ENCODE measurements around the gene GBF1.

GBF1 gene

GRCh38 chr10:102401735-102402511 is 156.6 kb downstream of the GBF1 start:
- peak overlapping the region in 1 of 2 donors; percentile 23 for H3K4me3 Mint-ChIP-seq
- H3K27ac Mint-ChIP-seq = peak overlapping the region in 1 of 2 donors; percentile 85

GRCh38 chr10:102402512-102402896 is 157.2 kb downstream of the GBF1 start:
- no peak for ATAC-seq (replicated peaks)
- Mint-ChIP-seq H3K36me3 (ENCODE audit: insufficient read depth) (peaks cover 90% of the 10 kb centered on the region), H3K27ac (peak overlapping the region in 1 of 2 donors; percentile 85), H3K4me3 (no peak overlapping the region), H3K4me1 (ENCODE audit: low read depth in 2 of 2) (peaks cover 12 to 19% of the 10 kb centered on the region in 2 donors), H3K9me3 (no peaks in the 10 kb centered on the region), H3K27me3 (peaks cover 7 to 20% of the 10 kb centered on the region in 2 donors)
- no peak for DNase-seq

More at GRCh38 chr10:102401735-102402511, 156.6 kb downstream of the GBF1 start:
- ATAC-seq (replicated peaks) (no peak), DNase-seq (no peak)
- peaks cover 7 to 14% of the 10 kb centered on the region in 2 donors for H3K27me3 Mint-ChIP-seq
- peaks cover 12 to 21% of the 10 kb centered on the region in 2 donors for H3K4me1 Mint-ChIP-seq (ENCODE audit: low read depth in 2 of 2)
- H3K9me3 Mint-ChIP-seq = no peaks in the 10 kb centered on the region
- H3K36me3 Mint-ChIP-seq (ENCODE audit: insufficient read depth) = peaks cover 90% of the 10 kb centered on the region

GRCh38 chr10:102403115-102403514 is 157.8 kb downstream of the GBF1 start:
- Mint-ChIP-seq H3K36me3 (ENCODE audit: insufficient read depth) (peaks cover 91% of the 10 kb centered on the region), H3K27me3 (peaks cover 10 to 26% of the 10 kb centered on the region in 2 donors), H3K4me1 (ENCODE audit: low read depth in 2 of 2) (peaks cover 9 to 17% of the 10 kb centered on the region in 2 donors), H3K27ac (peak overlapping the region in 1 of 2 donors; percentile 90), H3K4me3 (no peak overlapping the region), H3K9me3 (no peaks in the 10 kb centered on the region)
- DNase-seq (no peak), ATAC-seq (replicated peaks) (no peak)

GRCh38 chr10:102404361-102405107 is 159.2 kb downstream of the GBF1 start:
- H3K36me3 Mint-ChIP-seq (ENCODE audit: insufficient read depth) = peaks cover 79% of the 10 kb centered on the region
- H3K9me3 Mint-ChIP-seq = no peaks in the 10 kb centered on the region
- peak overlapping the region; percentile 68 to 90 for H3K27ac Mint-ChIP-seq
- H3K4me3 Mint-ChIP-seq = peak overlapping the region in 1 of 2 donors; percentile 15
- no peak for DNase-seq
- H3K4me1 Mint-ChIP-seq (ENCODE audit: low read depth in 2 of 2) = peaks cover 7 to 15% of the 10 kb centered on the region in 2 donors
- peaks cover 19 to 39% of the 10 kb centered on the region in 2 donors for H3K27me3 Mint-ChIP-seq
- ATAC-seq (replicated peaks) = no peak

GRCh38 chr10:102405108-102405571 is 159.8 kb downstream of the GBF1 start:
- Mint-ChIP-seq H3K9me3 (no peaks in the 10 kb centered on the region), H3K4me3 (peak overlapping the region in 1 of 2 donors; percentile 15), H3K27me3 (peaks cover 25 to 45% of the 10 kb centered on the region in 2 donors), H3K27ac (peak overlapping the region; percentile 68 to 90), H3K36me3 (ENCODE audit: insufficient read depth) (peaks cover 75% of the 10 kb centered on the region), H3K4me1 (ENCODE audit: low read depth in 2 of 2) (peaks cover 13 to 17% of the 10 kb centered on the region in 2 donors)
- no peak for ATAC-seq (replicated peaks)
- no peak for DNase-seq

- H3K36me3 Mint-ChIP-seq (ENCODE audit: insufficient read depth) = peaks cover 73% of the 10 kb centered on the region
Observed at GRCh38 chr10:102405632-102406031, 160.3 kb downstream of the GBF1 start.

GRCh38 chr10:102406815-102407214 is 161.5 kb downstream of the GBF1 start:
- Mint-ChIP-seq H3K36me3 (ENCODE audit: insufficient read depth) (peaks cover 67% of the 10 kb centered on the region), H3K27ac (peak overlapping the region in 1 of 2 donors; percentile 90), H3K9me3 (no peaks in the 10 kb centered on the region), H3K4me1 (ENCODE audit: low read depth in 2 of 2) (peaks cover 16 to 20% of the 10 kb centered on the region in 2 donors), H3K4me3 (peak overlapping the region in 1 of 2 donors; percentile 33), H3K27me3 (peaks cover 38 to 61% of the 10 kb centered on the region in 2 donors)
- ATAC-seq (replicated peaks) (no peak), DNase-seq (no peak)

More at GRCh38 chr10:102405632-102406031, 160.3 kb downstream of the GBF1 start:
- DNase-seq (no peak), ATAC-seq (replicated peaks) (peak; percentile 6)
- Mint-ChIP-seq H3K27ac (peak overlapping the region; percentile 68 to 90), H3K9me3 (no peaks in the 10 kb centered on the region), H3K4me3 (peak overlapping the region in 1 of 2 donors; percentile 15), H3K4me1 (ENCODE audit: low read depth in 2 of 2) (peaks cover 13 to 14% of the 10 kb centered on the region in 2 donors), H3K27me3 (peaks cover 26 to 50% of the 10 kb centered on the region in 2 donors)

- H3K27me3 Mint-ChIP-seq = peaks cover 44 to 69% of the 10 kb centered on the region in 2 donors
- H3K36me3 Mint-ChIP-seq (ENCODE audit: insufficient read depth) = peaks cover 64% of the 10 kb centered on the region
- DNase-seq = no peak
- peak overlapping the region; percentile 66 to 70 for H3K4me3 Mint-ChIP-seq
- H3K27ac Mint-ChIP-seq = peak overlapping the region in 1 of 2 donors; percentile 90
- H3K9me3 Mint-ChIP-seq = no peaks in the 10 kb centered on the region
- H3K4me1 Mint-ChIP-seq (ENCODE audit: low read depth in 2 of 2) = peaks cover 16 to 21% of the 10 kb centered on the region in 2 donors
- ATAC-seq (replicated peaks) = no peak
Observed at GRCh38 chr10:102407425-102408130, 162.2 kb downstream of the GBF1 start.

GRCh38 chr10:102408131-102408727 is 162.9 kb downstream of the GBF1 start:
- H3K27me3 Mint-ChIP-seq = peaks cover 44 to 76% of the 10 kb centered on the region in 2 donors
- no peaks in the 10 kb centered on the region for H3K9me3 Mint-ChIP-seq

GRCh38 chr10:102408728-102409603 is 163.6 kb downstream of the GBF1 start:
- Mint-ChIP-seq H3K27me3 (peaks cover 44 to 83% of the 10 kb centered on the region in 2 donors), H3K27ac (peak overlapping the region in 1 of 2 donors; percentile 90), H3K4me3 (peak overlapping the region; percentile 70 to 75), H3K4me1 (ENCODE audit: low read depth in 2 of 2) (peaks cover 16 to 21% of the 10 kb centered on the region in 2 donors), H3K9me3 (no peaks in the 10 kb centered on the region), H3K36me3 (ENCODE audit: insufficient read depth) (peaks cover 55% of the 10 kb centered on the region)
- ATAC-seq (replicated peaks) (peak; percentile 68), DNase-seq (peak in 1 of 3 experiments; percentile 49)

More at GRCh38 chr10:102408131-102408727, 162.9 kb downstream of the GBF1 start:
- DNase-seq = no peak
- H3K27ac Mint-ChIP-seq = peak overlapping the region in 1 of 2 donors; percentile 90
- H3K4me3 Mint-ChIP-seq = peak overlapping the region; percentile 66 to 70
- ATAC-seq (replicated peaks) = peak; percentile 6
- H3K36me3 Mint-ChIP-seq (ENCODE audit: insufficient read depth) = peaks cover 61% of the 10 kb centered on the region
- peaks cover 16 to 21% of the 10 kb centered on the region in 2 donors for H3K4me1 Mint-ChIP-seq (ENCODE audit: low read depth in 2 of 2)

GRCh38 chr10:102409604-102410428 is 164.5 kb downstream of the GBF1 start:
- no peak for DNase-seq
- peaks cover 46% of the 10 kb centered on the region for H3K36me3 Mint-ChIP-seq (ENCODE audit: insufficient read depth)
- no peak for ATAC-seq (replicated peaks)
- H3K4me1 Mint-ChIP-seq (ENCODE audit: low read depth in 2 of 2) = peaks cover 16 to 21% of the 10 kb centered on the region in 2 donors
- peak overlapping the region; percentile 68 to 75 for H3K4me3 Mint-ChIP-seq
- H3K27ac Mint-ChIP-seq = peak overlapping the region in 1 of 2 donors; percentile 18
- peaks cover 44 to 91% of the 10 kb centered on the region in 2 donors for H3K27me3 Mint-ChIP-seq
- H3K9me3 Mint-ChIP-seq = no peaks in the 10 kb centered on the region

Measured in effector memory CD8-positive, alpha-beta T cell (primary cell).